COLO829 (cell line): ENCODE data around the gene EXOSC2.

Experiments used
- DNase-seq: peaks from one replicate; pipeline ENCODE4 v3.0.0; 2012; ENCODE audit warnings: low spot score

EXOSC2 gene

GRCh38 chr9:130740218-130741023 lies 46.8 kb downstream of the EXOSC2 start:
- DNase-seq: no peak

- DNase-seq: no peak
These were observed 47.4 kb downstream of the EXOSC2 start for GRCh38 chr9:130741024-130741305.

GRCh38 chr9:130741831-130742449 lies 48.4 kb downstream of the EXOSC2 start:
- DNase-seq: no peak

DNA sequence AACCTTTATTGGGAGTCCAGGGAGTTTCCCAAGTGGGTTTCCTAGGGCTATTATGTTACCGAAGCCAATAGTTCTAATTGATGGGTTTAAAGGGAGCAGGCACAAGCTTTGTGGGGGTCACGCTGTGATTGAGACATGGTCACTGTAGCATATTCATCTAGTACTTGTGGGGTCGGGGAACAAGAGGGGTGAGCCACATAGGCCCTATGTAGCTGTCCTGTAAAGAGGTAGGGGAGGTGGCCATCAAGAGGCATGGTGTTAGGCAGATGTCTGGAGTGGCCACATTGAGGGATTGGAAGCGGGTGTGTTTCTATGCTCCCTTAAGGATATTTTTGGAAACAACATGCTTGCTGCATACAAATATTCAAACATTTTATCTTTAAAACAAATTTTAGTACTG lies 50.1 kb downstream of the EXOSC2 start:
- DNase-seq: no peak

GRCh38 chr9:130745210-130745800 lies 51.7 kb downstream of the EXOSC2 start:
- DNase-seq: no peak

- DNase-seq: no peak
These were observed 52.2 kb downstream of the EXOSC2 start for GRCh38 chr9:130745829-130746228.

GRCh38 chr9:130746434-130747212 lies 53.0 kb downstream of the EXOSC2 start:
- DNase-seq: no peak

DNA sequence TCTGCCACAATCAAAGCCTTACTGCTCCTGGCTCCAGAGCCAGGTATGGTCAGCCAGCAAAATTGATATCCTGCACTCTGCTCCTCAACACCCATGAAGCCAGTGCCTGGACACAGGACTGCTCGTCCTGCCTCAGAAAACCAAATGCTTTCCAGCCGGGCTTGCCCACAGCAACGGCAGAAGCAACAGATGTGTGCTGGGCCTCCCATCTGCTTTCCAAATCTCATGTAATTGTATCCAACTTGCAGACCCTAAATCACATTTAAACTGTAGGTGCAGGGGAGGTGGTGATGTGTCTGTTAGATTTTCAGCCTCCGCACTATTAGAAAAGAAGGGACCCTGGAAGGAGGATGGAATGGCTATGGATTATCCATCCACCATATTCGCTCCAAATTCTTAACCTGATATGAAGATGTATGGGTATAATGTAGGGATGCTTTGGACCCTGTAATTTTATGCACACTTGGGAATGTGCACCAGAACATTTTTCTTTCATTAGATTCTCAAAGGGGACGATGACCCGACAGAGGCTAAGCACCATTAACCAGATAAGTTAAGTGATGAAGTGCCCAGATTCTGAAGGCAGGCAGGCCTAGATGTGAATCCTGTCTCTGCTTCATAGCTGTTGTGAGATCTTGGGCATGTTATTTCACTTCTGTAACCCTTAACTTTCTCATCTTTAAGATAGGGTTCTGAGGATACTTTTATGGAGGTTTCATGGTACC lies 58.2 kb downstream of the EXOSC2 start:
- DNase-seq: no peak
